IPS-18a (cell line): Measurements from ENCODE around the gene EVI5.
"Not testable (repeated sequence)": the region's sequence is repeated elsewhere in the genome, so short reads cannot be mapped to it uniquely, and the experiment has no call there.

Experiments
- H3K27ac ChIP-seq: one replicate; pipeline ENCODE4 v1.5.1; 2013; ENCODE audit warnings: low read length
- H3K27me3 ChIP-seq: one replicate; pipeline ENCODE4 v1.6.1; 2013; ENCODE audit warnings: mild to moderate bottlenecking, low read length; ENCODE audit not compliant: control insufficient read depth, insufficient read depth
- H3K36me3 ChIP-seq: one replicate; pipeline ENCODE4 v1.6.1; 2013; ENCODE audit warnings: low read depth, low read length; ENCODE audit not compliant: control insufficient read depth
- H3K4me1 ChIP-seq: one replicate; pipeline ENCODE4 v1.6.1; 2013; ENCODE audit warnings: low read depth, low read length; ENCODE audit not compliant: control insufficient read depth
- H3K4me3 ChIP-seq: one replicate; pipeline ENCODE4 v1.5.1; 2013; ENCODE audit warnings: low read length
- H3K9ac ChIP-seq: one replicate; pipeline ENCODE4 v1.6.1; 2013; ENCODE audit warnings: mild to moderate bottlenecking, low read length, moderate library complexity
- H3K9me3 ChIP-seq: one replicate; pipeline ENCODE4 v1.6.1; 2013; ENCODE audit warnings: low read depth, low read length; ENCODE audit not compliant: control insufficient read depth

Gene EVI5

DNA sequence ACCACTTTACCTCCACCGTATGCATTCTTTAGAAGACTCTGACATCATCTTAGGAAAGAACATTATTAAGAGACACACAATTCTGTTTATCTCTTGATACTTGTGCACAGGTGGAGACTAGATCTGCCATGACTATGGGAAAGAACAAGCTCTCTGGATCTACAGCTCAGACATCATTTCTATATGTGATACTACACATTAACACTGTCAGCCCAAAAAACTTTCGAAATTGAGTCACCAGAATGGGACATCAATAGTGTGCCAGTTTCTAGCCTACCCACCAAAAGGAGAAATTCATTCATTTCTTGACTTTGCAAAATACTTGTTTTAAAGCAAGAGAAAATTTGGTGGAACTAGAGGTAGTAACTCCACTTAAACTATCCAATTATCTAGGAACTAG is 6.0 kb upstream of the EVI5 start:
- no peaks in the 10 kb centered on the region for H3K36me3 ChIP-seq
- H3K4me1 ChIP-seq: peaks cover 17% of the 10 kb centered on the region
- H3K4me3 ChIP-seq: no peak overlapping the region
- no peak overlapping the region for H3K9ac ChIP-seq
- H3K27me3 ChIP-seq: peaks cover 15% of the 10 kb centered on the region
- no peak overlapping the region for H3K27ac ChIP-seq
- H3K9me3 ChIP-seq: no peaks in the 10 kb centered on the region

DNA sequence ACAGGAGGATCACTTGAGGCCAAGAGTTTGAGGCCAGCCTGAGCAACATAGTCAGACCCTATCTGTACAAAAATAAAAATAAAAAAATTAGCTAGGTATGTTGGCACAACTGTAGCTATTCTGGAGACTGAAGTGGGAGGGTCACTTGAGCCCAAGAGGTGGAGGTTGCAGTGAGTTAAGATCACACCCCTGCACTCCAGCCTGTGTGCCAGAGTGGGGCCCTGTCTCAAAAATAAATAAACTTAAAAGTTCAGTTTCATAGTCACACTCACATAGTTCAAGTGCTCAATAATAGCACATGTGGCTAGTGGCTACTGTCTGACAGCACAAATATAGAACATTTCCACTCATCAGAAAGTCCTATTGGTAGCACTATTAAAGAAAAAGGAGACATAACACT is 5.2 kb upstream of the EVI5 start:
- Histone ChIP-seq H3K27ac (no peak overlapping the region), H3K9ac (no peak overlapping the region), H3K4me1 (peaks cover 20% of the 10 kb centered on the region), H3K9me3 (no peaks in the 10 kb centered on the region), H3K4me3 (no peak overlapping the region), H3K27me3 (peaks cover 20% of the 10 kb centered on the region), H3K36me3 (no peaks in the 10 kb centered on the region)

DNA sequence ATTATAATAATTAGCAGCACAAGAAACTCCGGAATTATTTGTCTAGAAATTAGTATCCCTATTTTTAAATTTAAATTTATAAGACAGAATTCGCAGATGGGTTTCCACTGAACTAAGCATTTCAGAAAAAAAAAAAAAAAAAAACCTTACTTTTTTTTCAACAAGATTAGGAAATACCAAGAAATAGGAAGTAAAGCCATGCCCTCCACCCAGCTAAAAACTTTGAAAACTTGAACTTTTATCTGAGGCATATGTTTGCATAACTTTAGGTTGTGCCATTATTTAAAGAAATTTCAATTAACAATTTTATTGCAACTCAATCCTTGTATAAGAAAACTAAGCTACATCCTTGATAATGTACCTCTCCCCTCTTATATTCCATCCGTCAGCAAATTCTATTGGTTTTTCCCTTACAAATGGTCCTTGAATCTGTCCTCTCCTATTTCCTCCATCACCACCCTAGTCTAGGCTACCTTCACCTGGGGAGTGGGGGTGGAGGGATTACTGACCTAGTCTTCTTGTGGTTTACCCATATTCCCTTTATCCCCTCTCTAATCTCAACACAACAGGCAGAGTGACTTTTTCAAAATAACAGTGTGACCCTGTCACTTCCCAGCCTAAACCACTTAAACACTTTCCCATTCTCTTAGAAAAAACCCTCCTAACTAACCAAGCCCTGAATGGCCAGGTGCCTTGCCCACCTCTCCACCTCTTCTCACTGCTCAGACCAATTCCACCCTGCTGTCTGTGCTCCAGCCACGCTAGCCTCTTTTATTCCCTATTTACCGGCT is 1.4 kb upstream of the EVI5 start:
- no peaks in the 10 kb centered on the region for H3K9me3 ChIP-seq
- no peaks in the 10 kb centered on the region for H3K36me3 ChIP-seq
- H3K9ac ChIP-seq: no peak overlapping the region
- H3K27me3 ChIP-seq: peaks cover 28% of the 10 kb centered on the region
- no peak overlapping the region for H3K27ac ChIP-seq
- peaks cover 9% of the 10 kb centered on the region for H3K4me1 ChIP-seq
- no peak overlapping the region for H3K4me3 ChIP-seq

DNA sequence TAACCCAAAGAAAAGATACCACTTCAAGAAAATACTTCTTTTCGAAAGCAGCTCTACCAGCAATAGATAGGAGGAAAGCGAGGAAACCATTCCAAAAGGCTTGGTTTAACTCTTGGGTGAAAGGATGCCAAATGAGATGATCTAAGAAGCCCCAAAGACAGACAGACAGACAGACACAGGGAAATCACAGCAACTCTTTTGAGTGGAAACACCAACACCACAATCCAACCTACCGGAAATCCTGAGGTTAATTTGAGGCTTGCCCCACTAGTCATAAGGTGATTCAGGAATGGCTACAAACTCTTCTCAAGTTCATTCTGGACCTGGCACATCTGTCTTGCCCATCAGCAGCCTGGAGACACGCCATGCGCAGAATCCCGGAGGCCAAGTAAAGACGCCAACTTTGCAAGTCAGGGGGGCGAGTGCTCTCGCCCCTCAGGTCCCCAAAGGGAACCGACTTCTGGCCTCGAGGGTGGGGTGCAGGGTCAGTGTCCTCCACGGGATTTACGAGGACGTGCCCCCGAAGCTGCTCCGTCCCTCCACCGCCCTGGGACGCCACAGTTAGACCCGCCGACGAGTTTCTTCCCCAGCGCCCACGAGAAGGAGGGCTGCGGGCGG is 778 bp downstream of the EVI5 start:
- peaks cover 28% of the 10 kb centered on the region for H3K27me3 ChIP-seq
- H3K4me3 ChIP-seq: peak overlapping the region; percentile 79
- H3K9me3 ChIP-seq: no peaks in the 10 kb centered on the region
- H3K4me1 ChIP-seq: peaks cover 8% of the 10 kb centered on the region
- no peaks in the 10 kb centered on the region for H3K36me3 ChIP-seq
- no peak overlapping the region for H3K27ac ChIP-seq
- H3K9ac ChIP-seq: peak overlapping the region; percentile 67

DNA sequence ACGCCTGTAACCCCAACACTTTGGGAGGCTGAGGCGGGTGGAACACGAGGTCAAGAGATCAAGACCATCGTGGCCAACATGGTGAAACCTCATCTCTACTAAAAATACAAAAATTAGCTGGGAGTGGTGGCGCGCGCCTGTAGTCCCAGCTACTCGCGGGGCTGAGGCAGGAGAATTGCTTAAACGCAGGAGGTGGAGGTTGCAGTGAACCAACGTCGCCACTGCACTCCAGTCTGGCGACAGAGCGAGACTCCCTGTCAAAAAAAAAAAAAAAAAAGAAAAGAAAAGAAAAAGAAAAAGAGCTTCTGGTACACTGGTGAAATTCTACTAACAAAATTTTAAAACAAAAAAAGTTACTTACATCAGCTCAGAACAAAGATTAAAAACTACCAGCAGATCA is 1.4 kb downstream of the EVI5 start:
- H3K9ac ChIP-seq: peak overlapping the region; percentile 67
- H3K4me1 ChIP-seq, H3K9me3 ChIP-seq, H3K27ac ChIP-seq, H3K36me3 ChIP-seq: not testable (repeated sequence)
- peak overlapping the region; percentile 79 for H3K4me3 ChIP-seq
- H3K27me3 ChIP-seq: peaks cover 28% of the 10 kb centered on the region

DNA sequence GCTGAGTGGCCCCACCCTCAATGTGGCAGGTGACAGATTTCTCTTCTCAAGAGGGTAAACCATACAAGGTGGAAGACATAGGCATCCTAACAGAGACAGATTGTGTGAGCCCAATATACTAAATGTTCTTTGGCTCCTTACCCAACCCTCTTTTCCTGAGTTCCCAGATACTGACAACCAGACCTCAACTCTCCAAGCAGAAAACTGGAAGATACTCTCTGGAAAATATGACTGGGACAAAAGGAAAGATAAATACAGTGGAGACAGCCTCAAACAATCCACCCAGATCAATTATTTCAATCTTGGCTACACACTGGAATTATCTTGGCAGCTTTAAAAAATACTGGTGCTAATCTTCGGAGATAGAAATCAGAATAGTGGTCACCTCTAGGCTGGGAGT is 6.5 kb downstream of the EVI5 start:
- Histone ChIP-seq H3K4me1 (peaks cover 8% of the 10 kb centered on the region), H3K4me3 (no peak overlapping the region)

DNA sequence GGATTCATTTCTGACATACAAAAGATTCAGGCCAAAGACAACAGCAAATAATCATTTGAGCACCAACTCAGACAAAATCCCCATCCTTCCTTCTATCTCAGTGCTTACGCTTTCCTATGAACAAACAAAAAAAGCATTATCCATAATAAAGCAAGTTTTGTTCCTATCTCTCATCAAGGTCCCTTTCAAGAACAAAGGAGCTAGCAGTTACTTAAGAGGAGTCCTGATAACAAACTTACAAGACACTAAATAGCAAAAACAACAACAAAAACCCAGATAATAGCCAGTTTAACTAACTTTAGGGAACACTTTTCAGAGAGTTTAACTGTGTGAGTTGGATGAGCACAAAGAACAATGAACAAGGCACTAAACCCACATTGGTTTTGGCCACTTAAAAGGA is 10.5 kb downstream of the EVI5 start:
- Histone ChIP-seq H3K4me1 (peaks cover 8% of the 10 kb centered on the region), H3K27me3 (no peaks in the 10 kb centered on the region), H3K9ac (no peak overlapping the region), H3K36me3 (no peaks in the 10 kb centered on the region), H3K4me3 (no peak overlapping the region), H3K9me3 (no peaks in the 10 kb centered on the region), H3K27ac (no peak overlapping the region)

More for the DNA sequence above, 6.5 kb downstream of the EVI5 start:
- H3K27me3 ChIP-seq: no peaks in the 10 kb centered on the region
- H3K36me3 ChIP-seq: no peaks in the 10 kb centered on the region
- no peaks in the 10 kb centered on the region for H3K9me3 ChIP-seq
- H3K9ac ChIP-seq: no peak overlapping the region
- no peak overlapping the region for H3K27ac ChIP-seq

DNA sequence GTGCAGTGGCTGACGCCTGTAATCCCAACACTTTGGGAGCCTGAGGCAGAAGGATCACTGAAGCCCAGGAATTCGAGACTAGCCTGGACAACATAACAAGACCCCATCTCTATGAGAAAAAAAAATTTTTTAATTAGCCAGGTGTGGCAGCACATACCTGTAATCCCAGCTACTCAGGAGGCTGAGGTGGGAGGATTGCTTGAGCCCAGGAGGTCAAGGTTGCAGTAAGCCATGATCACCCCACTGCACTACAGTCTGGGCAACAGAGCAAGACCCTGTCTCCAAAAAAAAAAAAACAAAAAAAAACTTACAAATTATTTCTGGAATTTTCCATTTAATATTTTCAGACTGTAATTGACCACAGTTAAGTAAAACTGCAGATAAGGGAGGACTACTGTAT is 11.2 kb downstream of the EVI5 start:
- not testable (repeated sequence) for H3K36me3 ChIP-seq, H3K4me1 ChIP-seq, H3K27ac ChIP-seq, H3K9me3 ChIP-seq, H3K9ac ChIP-seq, H3K27me3 ChIP-seq, H3K4me3 ChIP-seq

DNA sequence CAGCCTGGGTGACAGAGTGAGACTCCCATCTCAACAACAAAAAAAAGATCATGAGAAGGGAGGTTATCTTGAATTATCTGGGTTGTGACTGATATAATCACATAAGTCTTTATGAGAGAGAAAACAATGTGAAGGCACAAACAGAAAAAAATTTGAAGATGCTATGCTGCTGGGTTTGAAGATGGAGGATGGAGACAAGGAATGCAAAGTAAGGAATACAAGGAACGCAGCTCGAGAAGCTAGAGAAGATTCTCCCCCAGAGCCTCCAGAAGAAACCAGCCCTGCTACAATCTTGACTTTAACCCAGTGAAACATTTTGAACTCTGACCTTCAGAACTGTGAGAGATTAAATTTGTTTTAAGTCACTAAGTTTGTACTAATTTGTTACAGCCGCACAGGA is 15.1 kb downstream of the EVI5 start:
- Histone ChIP-seq H3K9me3 (no peaks in the 10 kb centered on the region), H3K4me3 (no peak overlapping the region), H3K4me1 (peaks cover 7% of the 10 kb centered on the region), H3K27me3 (no peaks in the 10 kb centered on the region), H3K36me3 (no peaks in the 10 kb centered on the region), H3K9ac (no peak overlapping the region), H3K27ac (no peak overlapping the region)

DNA sequence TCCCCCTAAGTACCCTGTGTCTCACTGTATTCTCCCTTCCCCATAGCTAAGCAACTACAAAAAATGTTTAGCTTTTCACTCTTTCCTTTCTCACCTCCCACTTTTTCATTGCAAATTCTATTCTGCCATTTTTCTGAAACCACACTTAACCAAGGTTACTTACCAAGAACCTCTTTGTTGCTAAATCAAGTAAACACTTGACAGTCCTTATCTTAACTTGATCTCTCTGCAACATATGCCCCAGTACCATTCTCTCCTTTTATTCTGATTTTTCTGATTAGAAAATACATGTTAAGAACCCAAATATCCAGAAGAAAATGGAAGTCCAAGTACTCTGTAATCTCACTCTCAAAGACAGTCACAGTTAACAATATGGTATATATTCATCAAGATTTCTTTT is 16.0 kb downstream of the EVI5 start:
- H3K36me3 ChIP-seq: no peaks in the 10 kb centered on the region
- no peak overlapping the region for H3K27ac ChIP-seq
- H3K9me3 ChIP-seq: no peaks in the 10 kb centered on the region
- H3K9ac ChIP-seq: no peak overlapping the region
- no peak overlapping the region for H3K4me3 ChIP-seq
- H3K4me1 ChIP-seq: no peaks in the 10 kb centered on the region
- no peaks in the 10 kb centered on the region for H3K27me3 ChIP-seq

DNA sequence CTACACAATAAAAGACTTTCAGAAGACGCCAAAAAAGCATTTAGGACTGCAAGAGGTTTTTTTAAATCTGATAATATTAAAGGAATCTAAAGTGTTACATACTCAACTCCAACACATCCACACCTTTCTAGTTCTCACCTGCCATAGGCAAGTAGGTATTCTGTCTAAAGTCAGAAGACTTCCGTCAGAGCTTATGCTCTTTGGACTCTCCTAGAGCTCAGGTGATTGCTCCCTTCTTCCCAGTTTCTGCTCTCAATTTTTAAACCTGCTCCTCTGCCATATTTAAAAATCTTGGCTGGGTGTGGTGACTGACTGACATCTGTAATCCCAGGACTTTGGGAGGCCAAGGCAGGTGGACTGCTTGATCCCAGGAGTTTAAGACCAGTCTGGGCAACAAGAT is 16.6 kb downstream of the EVI5 start:
- no peak overlapping the region for H3K4me3 ChIP-seq
- no peaks in the 10 kb centered on the region for H3K4me1 ChIP-seq
- H3K27ac ChIP-seq: no peak overlapping the region
- H3K36me3 ChIP-seq: no peaks in the 10 kb centered on the region
- H3K9ac ChIP-seq: no peak overlapping the region
- no peaks in the 10 kb centered on the region for H3K27me3 ChIP-seq
- H3K9me3 ChIP-seq: no peaks in the 10 kb centered on the region

DNA sequence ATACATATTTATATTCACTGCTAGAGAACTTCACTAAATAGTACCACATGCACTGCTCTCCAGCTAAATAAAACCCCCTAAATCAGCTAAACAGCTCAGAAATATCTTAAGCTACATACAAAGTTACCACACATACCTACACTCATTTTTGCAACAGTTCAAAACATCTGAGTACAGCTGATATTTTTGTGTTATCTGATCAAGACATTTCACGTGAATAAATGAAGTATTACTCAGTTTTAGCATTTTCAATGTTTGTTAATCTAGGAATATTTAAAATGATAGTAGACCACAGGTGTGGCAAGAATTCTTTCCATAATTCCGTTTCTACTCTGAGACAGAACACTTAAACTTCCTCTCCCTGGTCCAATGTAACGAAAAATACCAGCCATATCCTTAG is 20.8 kb downstream of the EVI5 start:
- Histone ChIP-seq H3K4me1 (no peaks in the 10 kb centered on the region), H3K27ac (no peak overlapping the region), H3K9ac (no peak overlapping the region), H3K27me3 (no peaks in the 10 kb centered on the region), H3K36me3 (no peaks in the 10 kb centered on the region), H3K4me3 (no peak overlapping the region), H3K9me3 (no peaks in the 10 kb centered on the region)
